ENCODE results near the gene PLCG2. TPM values are rescaled to one million over a fixed set of nuclear protein-coding genes. Genes with fewer than 3 reads are reported as not detected.
A peak's percentile ranks its signal among the peaks of the same experiment; 100 is the strongest.
"Not testable (repeated sequence)": the region's sequence is repeated elsewhere in the genome, so short reads cannot be mapped to it uniquely, and the experiment has no call there.

PLCG2 gene
- total RNA-seq, 2 donors from 2014 or later, result 6.6 to 11.0 TPM

DNA sequence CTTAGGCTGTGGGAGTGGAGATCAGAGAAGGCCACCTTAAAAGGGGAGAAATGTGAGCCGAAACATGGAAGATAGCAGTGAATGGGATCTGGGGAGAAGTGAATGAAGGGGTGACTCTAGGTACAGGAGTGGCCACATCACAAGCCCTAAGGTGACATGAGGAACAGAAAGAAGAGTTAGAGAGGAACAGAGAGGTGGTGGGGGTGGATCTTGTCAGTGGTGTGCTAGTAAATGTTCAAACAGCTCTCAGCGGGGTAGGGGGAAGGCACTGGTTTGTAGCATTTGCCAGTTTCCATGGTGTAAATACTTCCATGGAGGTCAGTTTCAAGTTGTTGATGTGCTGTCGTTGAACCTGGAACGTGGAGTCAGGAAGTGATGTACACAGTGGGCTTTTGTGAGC is 141.4 kb downstream of the PLCG2 start:
- no peaks in the 10 kb centered on the region for H3K27me3 Mint-ChIP-seq
- no peak for ATAC-seq (replicated peaks)
- no peaks in the 10 kb centered on the region for H3K4me1 Mint-ChIP-seq
- H3K36me3 Mint-ChIP-seq (ENCODE audit: low read depth), result no peaks in the 10 kb centered on the region
- H3K27ac Mint-ChIP-seq, result no peak overlapping the region
- no peaks in the 10 kb centered on the region for H3K9me3 Mint-ChIP-seq
- H3K4me3 Mint-ChIP-seq, result no peak overlapping the region

GRCh38 chr16:81921085-81921814 is 142.2 kb downstream of the PLCG2 start:
- ATAC-seq (replicated peaks), result no peak
- no peaks in the 10 kb centered on the region for H3K36me3 Mint-ChIP-seq (ENCODE audit: low read depth)
- no peaks in the 10 kb centered on the region for H3K27me3 Mint-ChIP-seq
- H3K27ac Mint-ChIP-seq, result no peak overlapping the region
- no peaks in the 10 kb centered on the region for H3K9me3 Mint-ChIP-seq
- H3K4me3 Mint-ChIP-seq, result no peak overlapping the region
- H3K4me1 Mint-ChIP-seq, result no peaks in the 10 kb centered on the region

- Mint-ChIP-seq H3K27ac (no peak overlapping the region), H3K4me1 (no peaks in the 10 kb centered on the region), H3K36me3 (ENCODE audit: low read depth) (no peaks in the 10 kb centered on the region), H3K4me3 (no peak overlapping the region), H3K9me3 (no peaks in the 10 kb centered on the region), H3K27me3 (no peaks in the 10 kb centered on the region)
- ATAC-seq (replicated peaks), result no peak
Measured at GRCh38 chr16:81921843-81922584, 142.9 kb downstream of the PLCG2 start.

- H3K36me3 Mint-ChIP-seq (ENCODE audit: low read depth), result no peaks in the 10 kb centered on the region
- no peak overlapping the region for H3K4me3 Mint-ChIP-seq
- no peaks in the 10 kb centered on the region for H3K27me3 Mint-ChIP-seq
- H3K27ac Mint-ChIP-seq, result no peak overlapping the region
- no peaks in the 10 kb centered on the region for H3K4me1 Mint-ChIP-seq
- ATAC-seq (replicated peaks), result no peak
- H3K9me3 Mint-ChIP-seq, result no peaks in the 10 kb centered on the region
Measured at GRCh38 chr16:81923296-81923695, 144.2 kb downstream of the PLCG2 start.

- Mint-ChIP-seq H3K4me3 (no peak overlapping the region), H3K4me1 (no peaks in the 10 kb centered on the region), H3K27me3 (no peaks in the 10 kb centered on the region), H3K27ac (no peak overlapping the region), H3K9me3 (no peaks in the 10 kb centered on the region), H3K36me3 (ENCODE audit: low read depth) (no peaks in the 10 kb centered on the region)
- no peak for ATAC-seq (replicated peaks)
Measured at GRCh38 chr16:81925016-81925415, 145.9 kb downstream of the PLCG2 start.

- Mint-ChIP-seq H3K36me3 (ENCODE audit: low read depth) (no peaks in the 10 kb centered on the region), H3K4me1 (no peaks in the 10 kb centered on the region), H3K27ac (no peak overlapping the region), H3K9me3 (no peaks in the 10 kb centered on the region), H3K27me3 (no peaks in the 10 kb centered on the region), H3K4me3 (no peak overlapping the region)
- ATAC-seq (replicated peaks), result no peak
Measured at GRCh38 chr16:81926036-81926435, 146.9 kb downstream of the PLCG2 start.

DNA sequence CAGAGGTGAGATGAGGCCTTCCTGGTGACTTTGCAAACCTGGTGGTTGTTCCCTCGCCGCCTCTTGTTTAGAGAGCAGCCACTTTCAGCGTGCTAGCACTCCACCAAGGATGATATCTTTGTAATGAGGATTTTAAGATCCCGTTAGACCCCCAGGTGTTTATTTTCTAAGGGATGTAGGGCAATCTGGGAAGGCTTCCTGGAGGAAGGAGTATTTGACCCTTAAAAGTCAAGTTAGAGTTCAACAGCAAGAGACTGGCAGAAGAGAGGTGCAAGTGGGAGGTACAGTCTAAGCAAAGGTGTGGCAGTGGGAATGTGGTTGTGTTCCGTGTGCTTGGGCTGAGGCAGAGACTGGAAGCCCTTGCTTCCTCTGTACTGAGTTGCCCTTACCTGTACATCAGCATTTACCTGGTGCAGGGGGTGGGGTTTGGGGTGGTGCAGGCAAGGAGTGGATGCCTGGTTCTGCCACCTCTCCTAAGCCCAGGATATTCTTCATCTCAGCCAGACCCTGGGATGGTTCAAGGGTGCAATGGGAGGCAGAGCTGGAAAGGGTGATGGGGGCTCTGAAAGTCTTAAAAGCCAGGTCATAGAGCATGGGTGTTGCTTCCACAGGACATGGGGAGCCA is 148.6 kb downstream of the PLCG2 start:
- H3K9me3 Mint-ChIP-seq, result no peaks in the 10 kb centered on the region
- no peaks in the 10 kb centered on the region for H3K4me1 Mint-ChIP-seq
- H3K27me3 Mint-ChIP-seq, result no peaks in the 10 kb centered on the region
- no peak overlapping the region for H3K27ac Mint-ChIP-seq
- H3K36me3 Mint-ChIP-seq (ENCODE audit: low read depth), result no peaks in the 10 kb centered on the region
- no peak overlapping the region for H3K4me3 Mint-ChIP-seq
- no peak for ATAC-seq (replicated peaks)

GRCh38 chr16:81928271-81928918 is 149.3 kb downstream of the PLCG2 start:
- peak overlapping the region; percentile 56 for H3K27ac Mint-ChIP-seq

GRCh38 chr16:81928975-81929374 is 149.9 kb downstream of the PLCG2 start:
- Mint-ChIP-seq H3K27me3 (no peaks in the 10 kb centered on the region), H3K9me3 (no peaks in the 10 kb centered on the region), H3K4me1 (no peaks in the 10 kb centered on the region), H3K36me3 (ENCODE audit: low read depth) (no peaks in the 10 kb centered on the region), H3K4me3 (no peak overlapping the region), H3K27ac (peak overlapping the region; percentile 56)
- peak; percentile 89 for ATAC-seq (replicated peaks)

More at GRCh38 chr16:81928271-81928918, 149.3 kb downstream of the PLCG2 start:
- H3K27me3 Mint-ChIP-seq, result no peaks in the 10 kb centered on the region
- no peak for ATAC-seq (replicated peaks)
- H3K4me1 Mint-ChIP-seq, result no peaks in the 10 kb centered on the region
- no peak overlapping the region for H3K4me3 Mint-ChIP-seq
- H3K9me3 Mint-ChIP-seq, result no peaks in the 10 kb centered on the region
- H3K36me3 Mint-ChIP-seq (ENCODE audit: low read depth), result no peaks in the 10 kb centered on the region

DNA sequence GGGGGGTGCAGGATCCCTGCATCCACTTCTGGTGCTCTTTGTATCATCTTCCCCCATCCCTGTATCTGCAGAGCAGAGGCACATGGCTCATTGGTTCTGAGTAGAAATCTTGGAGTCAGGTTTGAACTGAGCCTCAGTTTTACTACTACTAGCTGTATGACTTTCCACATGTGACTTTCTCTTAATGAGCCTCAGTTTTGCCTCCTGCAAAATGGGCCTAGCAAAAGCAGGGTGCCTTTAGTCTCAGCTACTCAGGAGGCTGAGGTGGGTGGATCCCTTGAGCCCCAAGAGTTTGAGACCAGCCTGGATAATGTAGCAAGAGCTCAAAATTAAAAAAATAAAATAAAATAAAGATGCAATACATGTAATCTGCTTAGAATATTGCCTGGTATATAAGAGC is 150.8 kb downstream of the PLCG2 start:
- H3K4me3 Mint-ChIP-seq, result no peak overlapping the region
- H3K9me3 Mint-ChIP-seq, result no peaks in the 10 kb centered on the region
- no peaks in the 10 kb centered on the region for H3K36me3 Mint-ChIP-seq (ENCODE audit: low read depth)
- H3K27ac Mint-ChIP-seq, result no peak overlapping the region
- H3K27me3 Mint-ChIP-seq, result no peaks in the 10 kb centered on the region
- ATAC-seq (replicated peaks), result no peak
- no peaks in the 10 kb centered on the region for H3K4me1 Mint-ChIP-seq

- no peak overlapping the region for H3K27ac Mint-ChIP-seq
- H3K4me1 Mint-ChIP-seq, result no peaks in the 10 kb centered on the region
- no peaks in the 10 kb centered on the region for H3K9me3 Mint-ChIP-seq
- H3K36me3 Mint-ChIP-seq (ENCODE audit: low read depth), result no peaks in the 10 kb centered on the region
- ATAC-seq (replicated peaks), result no peak
- no peak overlapping the region for H3K4me3 Mint-ChIP-seq
- no peaks in the 10 kb centered on the region for H3K27me3 Mint-ChIP-seq
Measured at GRCh38 chr16:81931927-81932326, 152.8 kb downstream of the PLCG2 start.

DNA sequence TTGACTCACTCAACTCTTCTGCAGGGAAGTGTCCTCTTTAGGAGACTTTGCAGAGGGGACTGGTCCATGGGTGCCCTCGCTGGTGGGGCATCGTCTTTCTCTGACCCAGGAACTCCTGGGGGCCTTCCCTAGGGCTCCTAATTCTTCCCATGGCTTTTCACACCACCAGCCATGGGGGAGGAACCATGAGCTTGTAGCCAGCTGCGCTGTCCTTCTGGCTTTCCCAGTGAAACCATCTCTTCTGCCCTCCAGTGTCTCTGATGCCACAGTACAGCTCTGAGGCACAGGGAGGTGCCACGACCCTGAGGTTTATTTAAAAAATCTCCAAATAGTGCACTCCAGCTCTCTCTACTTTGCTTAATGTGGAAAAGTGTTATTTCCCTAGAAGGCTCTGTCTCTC is 153.6 kb downstream of the PLCG2 start:
- Mint-ChIP-seq H3K27ac (no peak overlapping the region), H3K4me1 (no peaks in the 10 kb centered on the region), H3K27me3 (no peaks in the 10 kb centered on the region), H3K4me3 (no peak overlapping the region), H3K36me3 (ENCODE audit: low read depth) (no peaks in the 10 kb centered on the region), H3K9me3 (no peaks in the 10 kb centered on the region)
- ATAC-seq (replicated peaks), result no peak

DNA sequence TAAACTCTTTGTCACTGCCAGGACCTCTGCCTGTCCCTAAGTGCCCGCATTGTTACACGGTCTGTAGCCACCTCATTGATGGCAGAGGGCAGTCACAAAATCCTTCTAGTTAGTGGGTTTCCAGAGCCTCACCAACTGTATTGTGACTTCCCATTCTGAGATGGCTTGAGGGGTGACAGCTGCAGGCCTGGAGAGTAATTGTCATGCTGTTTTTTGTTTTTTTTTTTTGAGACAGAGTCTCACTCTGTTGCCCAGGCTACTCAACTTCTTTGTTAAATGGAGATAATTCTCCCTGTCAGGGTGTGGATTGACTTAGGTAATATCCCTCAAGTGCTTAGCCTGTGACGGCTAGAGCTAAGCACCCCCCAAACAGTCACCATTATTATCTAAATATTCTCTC is 154.3 kb downstream of the PLCG2 start:
- H3K27me3 Mint-ChIP-seq, result no peaks in the 10 kb centered on the region
- no peak for ATAC-seq (replicated peaks)
- H3K36me3 Mint-ChIP-seq (ENCODE audit: low read depth), result no peaks in the 10 kb centered on the region
- H3K9me3 Mint-ChIP-seq, result no peaks in the 10 kb centered on the region
- H3K4me1 Mint-ChIP-seq, result no peaks in the 10 kb centered on the region
- no peak overlapping the region for H3K4me3 Mint-ChIP-seq
- no peak overlapping the region for H3K27ac Mint-ChIP-seq

GRCh38 chr16:81934711-81935110 is 155.6 kb downstream of the PLCG2 start:
- H3K27me3 Mint-ChIP-seq; H3K36me3 Mint-ChIP-seq (ENCODE audit: low read depth); H3K9me3 Mint-ChIP-seq; H3K4me1 Mint-ChIP-seq; H3K4me3 Mint-ChIP-seq; H3K27ac Mint-ChIP-seq: not testable (repeated sequence)
- ATAC-seq (replicated peaks), result peak; percentile 12

Data from activated T-helper 17 cell treated with anti-CD3 and anti-CD28 coated beads, Interleukin-2, amount 50 U/mL, for 72 hours (primary cell).